ENCODE results near the gene CDH4.

DNA sequence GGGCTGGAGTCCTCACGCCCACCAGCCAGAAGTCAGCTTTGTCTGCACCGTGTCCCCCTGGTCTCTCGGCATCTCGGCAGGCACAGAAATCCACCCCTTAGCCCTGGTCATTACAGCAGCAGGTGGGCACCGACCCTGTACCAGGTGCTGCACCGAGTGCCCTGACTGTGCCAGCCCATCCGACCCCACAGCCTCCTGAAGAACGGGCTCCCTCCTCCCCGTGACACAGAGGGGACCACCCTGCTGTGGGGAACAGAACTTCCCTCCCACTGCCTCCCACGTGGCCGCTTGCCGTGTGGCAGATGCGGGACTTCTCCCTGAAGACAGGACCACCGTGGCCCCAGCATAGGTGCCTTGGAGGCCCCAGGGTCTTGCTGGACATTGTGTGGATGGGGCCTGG is 652.4 kb downstream of the CDH4 start:
- no peak for TF ChIP-seq POLR2A (IDR thresholded peaks at IDR 0.05)
- TF ChIP-seq, protein P1, sequence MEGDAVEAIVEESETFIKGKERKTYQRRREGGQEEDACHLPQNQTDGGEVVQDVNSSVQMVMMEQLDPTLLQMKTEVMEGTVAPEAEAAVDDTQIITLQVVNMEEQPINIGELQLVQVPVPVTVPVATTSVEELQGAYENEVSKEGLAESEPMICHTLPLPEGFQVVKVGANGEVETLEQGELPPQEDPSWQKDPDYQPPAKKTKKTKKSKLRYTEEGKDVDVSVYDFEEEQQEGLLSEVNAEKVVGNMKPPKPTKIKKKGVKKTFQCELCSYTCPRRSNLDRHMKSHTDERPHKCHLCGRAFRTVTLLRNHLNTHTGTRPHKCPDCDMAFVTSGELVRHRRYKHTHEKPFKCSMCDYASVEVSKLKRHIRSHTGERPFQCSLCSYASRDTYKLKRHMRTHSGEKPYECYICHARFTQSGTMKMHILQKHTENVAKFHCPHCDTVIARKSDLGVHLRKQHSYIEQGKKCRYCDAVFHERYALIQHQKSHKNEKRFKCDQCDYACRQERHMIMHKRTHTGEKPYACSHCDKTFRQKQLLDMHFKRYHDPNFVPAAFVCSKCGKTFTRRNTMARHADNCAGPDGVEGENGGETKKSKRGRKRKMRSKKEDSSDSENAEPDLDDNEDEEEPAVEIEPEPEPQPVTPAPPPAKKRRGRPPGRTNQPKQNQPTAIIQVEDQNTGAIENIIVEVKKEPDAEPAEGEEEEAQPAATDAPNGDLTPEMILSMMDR (IDR thresholded peaks at IDR 0.05) = no peak
